Erythroblast (primary cell): ENCODE measurements around the gene LCTL.

Source experiments
- GATA1 ChIP-seq: IDR thresholded peaks from 2 replicates; pipeline ENCODE4 v1.6.1; 2011; ENCODE audit warnings: low read depth, mild to moderate bottlenecking, control low read depth, low read length, moderate library complexity
- POLR2A ChIP-seq: IDR thresholded peaks from 2 replicates; pipeline ENCODE4 v1.6.1; 2011; ENCODE audit warnings: mild to moderate bottlenecking, low read length

- TF ChIP-seq POLR2A = no peak
- no peak for TF ChIP-seq GATA1
These were observed 20.5 kb downstream of the LCTL start for GRCh38 chr15:66545255-66545654.
